Left colon (tissue), 2 donors: ENCODE measurements around the gene IGDCC3. TPM values are rescaled to one million over a fixed set of nuclear protein-coding genes. Genes with fewer than 3 reads are reported as not detected.

ENCODE experiments used
- ATAC-seq: fragments of 200-7000 bp; cut with Tn5 transposase; one replicate; pipeline ENCODE4 v1.9.1; 2020; ENCODE audit warnings: mild to moderate bottlenecking, moderate library complexity
- DNase-seq, 2 donors: peaks; one replicate each; pipeline ENCODE4 v3.0.0-alpha.2; 2020
- intact Hi-C, 2 donors: fragments of 100-400 bp; cut with DNase I in 1 of 2; cut with micrococcal nuclease in 1 of 2; formaldehyde crosslinking; loops; one replicate each; pipeline versions ENCODE4 v1.11.2 to v1.14.0; 2022; cut with DNase I, micrococcal nuclease
- total RNA-seq, 2 donors: library from RNA; stranded (reverse); fragmentation: NEBNext Ultra II Directional; extraction: Animal tissue kit (Norgen Biotek cat#: 25700); gene quantifications; one replicate each; pipeline ENCODE4 v1.2.1, GENCODE V29; 2021
- donor health status: DM: no; HTN: no; CAD: no.
- donor health status: DM: yes; HTN: yes; CAD: no.

Gene IGDCC3
- total RNA-seq, 2 donors from 2014 or later = 0.25 TPM; not detected in 1

GRCh38 chr15:65334586-65335231 lies 43.1 kb downstream of the IGDCC3 start:
- DNase-seq = no peak
- intact Hi-C loops = no loop called here
- no peak for ATAC-seq

- ATAC-seq (no peak), DNase-seq (no peak)
- intact Hi-C loops = no loop called here
These were observed 43.9 kb downstream of the IGDCC3 start for GRCh38 chr15:65333856-65334255.

- intact Hi-C loops = no loop called here
- DNase-seq = no peak
- no peak for ATAC-seq
These were observed 44.5 kb downstream of the IGDCC3 start for GRCh38 chr15:65333148-65333820.

GRCh38 chr15:65332391-65333147 lies 45.2 kb downstream of the IGDCC3 start:
- DNase-seq = no peak
- intact Hi-C loops = no loop called here
- no peak for ATAC-seq

- intact Hi-C loops = no loop called here
- ATAC-seq = no peak
These were observed 46.0 kb downstream of the IGDCC3 start for GRCh38 chr15:65331811-65332210.

GRCh38 chr15:65330934-65331645 lies 46.7 kb downstream of the IGDCC3 start:
- intact Hi-C loops = no loop called here
- DNase-seq (no peak), ATAC-seq (no peak)

More at GRCh38 chr15:65331811-65332210, 46.0 kb downstream of the IGDCC3 start:
- no peak for DNase-seq

- DNase-seq = no peak
- intact Hi-C loops = no loop called here
- no peak for ATAC-seq
These were observed 47.6 kb downstream of the IGDCC3 start for GRCh38 chr15:65329984-65330735.

GRCh38 chr15:65329288-65329983 lies 48.4 kb downstream of the IGDCC3 start:
- ATAC-seq (no peak), DNase-seq (no peak)
- intact Hi-C loops = no loop called here

- no peak for ATAC-seq
- no peak for DNase-seq
- intact Hi-C loops = no loop called here
These were observed 49.1 kb downstream of the IGDCC3 start for GRCh38 chr15:65328506-65329287.

- DNase-seq (no peak), ATAC-seq (no peak)
- intact Hi-C loops = no loop called here
These were observed 50.0 kb downstream of the IGDCC3 start for GRCh38 chr15:65327651-65328393.

GRCh38 chr15:65326818-65327217 lies 51.0 kb downstream of the IGDCC3 start:
- DNase-seq (no peak), ATAC-seq (no peak)
- intact Hi-C loops = no loop called here

GRCh38 chr15:65326117-65326526 lies 51.7 kb downstream of the IGDCC3 start:
- intact Hi-C loops = no loop called here
- peak; percentile 62 for ATAC-seq
- no peak for DNase-seq

GRCh38 chr15:65323071-65323511 lies 54.7 kb downstream of the IGDCC3 start:
- DNase-seq (peak in 1 of 2 donors; percentile 76), ATAC-seq (peak; percentile 15)
- intact Hi-C loops = no loop called here

- intact Hi-C loops = loop anchor here (2.0 to 5.0 kb wide), 2 partner anchors 66 to 68 kb away; no protein-coding TSS in a partner anchor
- DNase-seq (peak; percentile 58 to 75), ATAC-seq (peak; percentile 98)
These were observed 58.9 kb downstream of the IGDCC3 start for GRCh38 chr15:65318870-65319356.

GRCh38 chr15:65312400-65312916 lies 65.3 kb downstream of the IGDCC3 start:
- no peak for DNase-seq
- no peak for ATAC-seq
- intact Hi-C loops = no loop called here

GRCh38 chr15:65311760-65312159 lies 66.0 kb downstream of the IGDCC3 start:
- ATAC-seq (no peak), DNase-seq (no peak)
- intact Hi-C loops = no loop called here
